HG03565 (cell line): ENCODE measurements around the gene KCNMA1.

Experiments
- ATAC-seq: cut with Tn5 transposase; IDR thresholded peaks from one replicate; pipeline ENCODE4 v1.9.1; 2021; ENCODE audit warnings: mild to moderate bottlenecking, moderate library complexity; ENCODE audit not compliant: unreplicated experiment

Gene KCNMA1

DNA sequence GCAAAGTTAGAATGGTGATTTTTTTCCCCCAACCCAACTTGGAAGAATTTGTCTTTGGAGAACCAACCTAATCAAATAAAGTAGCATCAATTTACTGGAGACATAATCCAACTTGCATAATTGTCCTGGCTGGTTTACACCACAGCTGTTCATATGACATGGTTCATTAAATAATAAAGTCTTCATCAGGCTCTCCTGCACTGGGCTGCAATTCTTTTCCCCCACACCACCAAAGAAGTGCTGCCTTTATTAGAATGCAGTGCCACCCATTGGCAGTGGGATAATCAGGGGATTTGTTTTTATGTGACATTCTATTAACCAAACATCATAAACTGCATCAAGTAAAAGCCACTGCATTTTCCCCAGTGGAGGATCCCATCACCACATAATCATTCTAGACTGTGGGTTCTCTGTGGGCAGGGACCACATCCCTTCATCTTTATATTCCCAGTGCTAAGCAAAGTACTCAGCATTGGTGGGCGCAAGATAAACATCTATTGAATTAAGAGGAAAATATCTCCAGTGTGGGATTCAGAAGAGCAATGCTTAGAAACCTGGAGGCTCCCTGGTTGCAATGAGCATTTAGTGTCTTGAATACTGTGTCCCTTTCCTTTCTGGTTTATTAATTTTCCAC lies 322.0 kb downstream of the KCNMA1 start:
- no peak for ATAC-seq

DNA sequence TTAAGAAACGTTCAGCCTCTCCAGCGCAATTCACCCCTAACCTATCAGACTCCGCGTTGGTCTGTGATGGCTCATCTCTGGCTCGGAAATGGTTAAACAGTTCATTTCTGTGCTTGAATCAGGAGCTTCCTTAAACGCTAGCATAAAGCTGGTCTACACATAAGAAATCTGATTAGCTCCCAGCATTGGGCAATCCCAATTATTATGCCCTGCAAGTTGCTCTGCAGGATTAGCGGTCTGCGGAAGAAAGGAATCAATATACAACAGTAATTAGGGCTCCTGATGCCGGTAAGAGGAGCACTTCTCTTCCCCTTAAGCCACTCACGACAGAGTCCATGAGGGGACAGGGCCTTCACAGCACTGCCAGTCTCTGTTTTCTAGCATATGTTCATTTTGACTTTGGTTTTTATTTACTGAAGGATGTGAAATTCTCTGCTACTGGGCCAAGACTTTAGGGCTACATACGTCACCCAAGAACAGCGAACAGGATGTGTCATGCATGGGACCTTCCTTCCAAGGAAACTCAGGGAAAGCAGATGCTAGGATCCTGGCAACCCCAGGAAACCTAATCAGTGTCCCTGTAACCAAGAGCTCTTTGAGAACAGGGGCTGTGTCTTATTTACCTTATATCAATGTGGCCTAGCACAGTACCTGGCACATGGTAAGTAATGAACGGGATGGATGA lies 324.4 kb downstream of the KCNMA1 start:
- ATAC-seq = no peak

DNA sequence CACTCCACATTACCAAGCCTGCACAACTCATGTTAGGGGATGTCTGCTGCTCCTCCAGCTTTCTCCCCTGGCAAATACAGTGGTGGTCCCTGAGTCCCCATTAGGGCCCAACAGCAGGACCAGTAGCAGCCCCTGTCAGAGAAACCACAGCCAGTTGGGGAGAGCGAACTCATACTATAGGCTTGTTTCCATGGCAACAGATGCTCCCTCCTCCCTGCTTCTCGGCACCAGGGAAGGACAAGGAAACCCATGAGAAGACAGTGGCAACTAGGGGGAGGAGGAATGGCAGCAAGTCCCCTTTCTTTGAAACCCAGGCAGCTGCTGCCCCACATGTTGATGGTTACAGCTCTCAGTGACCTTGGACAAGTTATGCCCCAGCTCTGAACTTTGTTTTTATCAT lies 326.4 kb downstream of the KCNMA1 start:
- ATAC-seq = no peak

DNA sequence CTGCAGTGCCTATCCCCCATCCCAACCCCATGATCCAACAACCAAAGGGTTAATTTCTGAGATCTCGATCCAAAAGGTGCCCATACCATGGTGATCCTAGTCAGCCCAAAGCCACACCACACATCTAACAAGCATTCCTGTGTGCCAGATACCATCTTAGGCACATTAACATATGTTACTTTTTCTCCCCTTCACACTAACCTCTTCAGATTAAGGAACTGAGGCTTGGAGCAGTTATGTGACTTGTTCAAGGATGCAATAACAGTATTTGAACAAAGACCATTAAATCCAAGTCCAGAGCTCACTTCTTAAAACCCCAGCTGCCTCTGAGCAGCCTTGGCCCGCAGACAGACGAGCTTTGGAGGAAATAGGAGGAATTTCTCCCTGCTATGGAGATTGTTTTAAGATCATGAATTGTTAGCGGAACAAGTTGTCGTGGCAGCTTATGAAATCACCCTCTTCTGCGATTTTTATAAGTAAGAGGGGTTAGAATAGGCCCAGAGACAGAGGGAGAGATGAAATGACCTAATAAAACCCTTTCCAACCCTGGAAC lies 327.2 kb downstream of the KCNMA1 start:
- no peak for ATAC-seq

DNA sequence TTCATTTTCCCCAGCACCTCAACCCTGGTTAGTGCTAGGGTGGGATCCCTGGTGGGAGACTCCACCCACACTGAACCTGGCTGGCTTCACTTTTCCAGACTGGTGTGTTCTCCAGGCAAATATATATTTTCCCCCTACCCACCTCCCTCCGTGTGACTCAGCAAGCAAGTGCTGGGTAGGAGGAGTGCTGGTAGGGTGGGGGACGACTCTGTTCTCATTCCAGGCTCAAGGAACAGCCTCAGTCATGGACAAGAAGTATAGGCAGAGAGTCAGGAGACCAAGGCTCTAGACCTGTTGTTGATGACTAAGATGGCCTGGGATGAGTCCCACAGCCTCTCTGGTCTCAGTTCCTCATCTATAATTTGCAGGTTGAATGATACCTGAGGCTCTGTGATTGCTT lies 328.1 kb downstream of the KCNMA1 start:
- ATAC-seq = no peak

DNA sequence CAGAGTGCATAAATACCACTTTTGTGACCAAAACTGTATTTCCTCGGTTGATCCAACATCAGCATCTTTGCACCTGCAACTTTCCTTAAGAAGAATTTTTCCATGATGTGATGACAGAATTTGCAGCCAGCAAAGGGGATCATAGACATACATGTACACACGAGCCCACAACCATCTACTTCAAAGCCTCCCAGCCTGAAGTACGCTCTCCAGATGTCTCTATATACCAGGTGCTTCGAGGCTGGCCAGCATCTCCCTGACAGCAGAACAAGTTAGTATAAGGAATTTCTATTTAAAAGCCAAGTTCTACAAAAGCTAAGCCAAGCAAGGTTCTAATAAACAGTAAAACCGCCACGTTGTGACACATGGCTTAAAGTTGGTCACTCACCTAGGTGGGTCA lies 328.5 kb downstream of the KCNMA1 start:
- no peak for ATAC-seq

DNA sequence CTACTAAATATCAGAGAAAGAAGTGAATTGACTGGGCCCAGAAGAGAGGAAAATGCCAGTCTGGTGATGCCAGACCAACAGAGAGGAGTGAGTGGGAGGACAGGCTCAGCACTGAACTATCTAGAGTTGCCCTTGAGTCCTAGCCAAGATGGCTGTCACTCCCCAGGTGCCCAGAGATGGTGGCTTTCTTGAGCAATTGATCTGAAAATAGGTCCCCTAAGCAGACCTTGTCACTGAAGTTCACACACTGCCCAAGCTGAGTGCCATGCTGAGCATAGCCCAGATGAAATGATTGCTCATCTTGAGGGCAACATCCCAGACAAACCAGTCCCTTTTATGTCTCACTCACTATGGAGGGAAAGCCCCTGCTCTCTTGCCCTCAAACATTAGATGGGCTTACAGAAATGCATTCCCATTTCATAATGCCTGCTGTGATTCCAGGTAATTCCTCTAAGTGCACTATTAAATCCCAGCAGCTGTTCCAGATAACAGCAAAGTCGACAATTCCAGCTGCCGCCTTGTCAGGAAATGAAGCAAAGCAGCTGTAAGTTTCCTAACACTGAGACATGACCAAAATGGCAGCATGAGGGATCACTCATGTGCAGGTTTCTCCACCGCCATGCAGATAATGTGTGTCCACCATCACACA lies 329.4 kb downstream of the KCNMA1 start:
- no peak for ATAC-seq

DNA sequence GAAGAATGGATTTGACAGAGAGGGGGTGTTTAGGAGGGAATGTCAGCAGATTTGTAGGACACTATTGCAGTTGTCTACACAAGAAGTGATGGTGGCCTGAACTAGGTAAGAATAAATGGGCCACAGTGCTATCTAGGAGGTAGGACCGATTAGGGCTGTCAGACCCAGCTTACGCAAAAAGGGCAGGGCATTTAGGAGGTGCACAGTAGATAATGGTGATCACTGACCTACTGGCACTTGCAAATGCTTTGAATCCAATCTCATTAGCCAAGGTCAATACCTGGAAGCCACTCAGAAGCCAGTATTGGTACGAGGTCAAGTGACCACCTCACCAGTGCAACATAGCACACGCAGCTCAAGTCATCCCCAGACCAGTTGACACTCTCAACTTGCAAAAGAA lies 330.9 kb downstream of the KCNMA1 start:
- no peak for ATAC-seq

DNA sequence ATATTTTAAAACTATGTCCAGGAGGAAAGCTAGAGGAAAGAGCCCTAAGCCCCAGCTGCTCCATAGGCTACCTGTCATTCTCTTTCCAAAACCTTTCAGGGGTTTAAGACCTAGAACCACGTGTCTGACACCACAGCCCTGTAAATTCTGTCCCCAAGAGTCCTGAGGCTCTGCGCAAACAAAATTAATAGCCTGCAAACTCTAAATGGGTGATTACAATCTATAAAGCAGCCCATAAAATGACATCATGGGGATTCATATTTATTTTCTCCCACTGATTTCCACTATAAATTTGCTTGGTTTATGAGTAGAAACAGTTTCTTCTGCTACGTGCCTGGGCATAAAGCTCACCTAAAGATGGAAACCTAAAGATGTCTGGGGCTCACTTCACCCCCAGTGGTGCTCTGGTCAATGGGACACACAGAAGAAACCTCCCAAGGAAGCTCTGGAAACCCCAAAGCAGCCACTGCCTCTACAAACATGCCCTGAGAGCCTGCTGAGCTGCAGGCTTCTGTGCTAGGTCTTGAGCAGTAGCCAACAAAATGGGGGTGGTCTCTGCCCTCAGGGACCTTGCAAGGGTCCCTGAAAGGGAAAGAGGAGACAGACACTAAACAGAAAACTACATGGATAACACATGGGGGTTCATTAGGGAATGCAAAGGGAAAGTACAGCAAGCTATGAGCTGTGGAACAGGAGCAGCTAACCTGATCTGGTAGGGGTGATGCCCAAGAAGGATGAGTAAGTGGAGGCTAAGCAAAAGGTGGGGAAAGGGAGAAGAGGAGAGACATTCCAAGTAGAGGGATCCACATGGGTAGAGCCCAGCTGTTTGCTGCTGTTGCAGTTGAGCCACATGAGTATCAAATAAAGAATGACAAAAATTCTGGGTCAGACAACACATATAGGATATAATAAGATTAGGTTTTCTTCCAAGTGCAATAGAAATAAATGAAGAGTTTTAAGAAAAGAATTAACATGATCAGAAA lies 331.7 kb downstream of the KCNMA1 start:
- no peak for ATAC-seq

DNA sequence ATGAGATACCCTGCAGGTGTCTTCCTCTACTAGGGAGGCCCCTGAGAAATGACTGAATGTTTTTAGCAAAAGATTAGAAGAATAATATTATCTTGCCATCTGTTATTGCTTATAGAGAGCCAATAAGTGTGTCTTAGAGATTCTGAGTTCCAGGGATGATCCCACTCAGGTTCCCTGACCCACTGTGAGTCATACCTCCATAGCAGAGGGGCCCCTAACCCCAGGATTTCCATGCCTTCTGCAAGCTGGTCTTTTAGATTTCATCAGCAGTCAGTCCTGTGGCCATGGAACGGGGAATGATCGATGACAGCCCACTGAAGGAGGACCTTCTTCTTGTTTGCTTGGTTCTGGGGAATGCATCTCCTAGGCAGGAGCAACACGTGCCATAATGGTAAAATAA lies 333.4 kb downstream of the KCNMA1 start:
- ATAC-seq = no peak

DNA sequence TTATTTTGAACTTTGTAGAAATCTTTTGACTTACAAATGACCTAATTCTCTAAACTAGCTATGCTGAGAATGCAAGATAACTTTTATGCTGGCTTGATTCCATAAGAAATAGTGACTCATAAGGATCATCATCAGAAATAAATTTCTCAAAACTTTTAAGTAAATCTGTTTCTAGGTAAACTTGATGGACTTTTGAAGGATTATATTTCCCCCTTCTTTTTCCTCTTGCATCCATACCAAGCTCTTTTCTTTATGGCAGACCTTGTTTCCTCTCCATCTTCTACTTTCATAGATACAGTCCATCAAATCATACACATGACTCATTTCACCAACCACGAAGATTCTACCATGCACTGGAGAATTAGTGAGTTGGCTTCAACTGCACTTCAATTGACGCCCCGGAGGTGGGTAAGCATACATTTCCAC lies 336.3 kb downstream of the KCNMA1 start:
- no peak for ATAC-seq

DNA sequence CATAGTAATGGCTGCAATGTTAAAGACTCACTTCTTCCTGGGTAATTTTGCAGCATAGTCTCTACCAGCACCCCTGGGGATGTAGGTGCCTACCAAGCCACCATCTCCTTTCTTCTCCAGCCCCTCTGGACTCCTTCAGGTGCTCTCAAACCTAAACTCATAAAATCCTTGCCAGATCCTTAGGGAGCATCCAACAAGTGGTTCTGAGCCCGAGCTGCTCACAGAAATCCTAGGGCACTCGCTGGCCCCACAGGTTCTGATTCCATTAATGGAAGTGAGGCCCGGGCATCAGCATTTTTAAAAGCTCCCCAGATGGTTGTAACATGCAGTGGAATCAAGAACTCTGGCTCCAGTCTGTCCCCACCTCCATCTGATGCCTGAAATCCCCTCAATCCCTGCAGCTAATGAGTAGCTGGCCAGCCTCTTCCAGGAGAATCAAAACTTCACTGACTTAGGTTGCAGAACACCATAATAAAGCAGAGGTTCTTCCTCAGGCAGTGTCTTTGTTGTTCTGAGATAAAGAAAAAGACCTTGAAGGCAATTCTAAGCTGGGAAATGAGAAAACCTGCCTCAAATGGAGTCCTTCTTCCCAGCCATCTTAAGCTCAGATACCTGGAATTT lies 336.8 kb downstream of the KCNMA1 start:
- ATAC-seq = no peak

DNA sequence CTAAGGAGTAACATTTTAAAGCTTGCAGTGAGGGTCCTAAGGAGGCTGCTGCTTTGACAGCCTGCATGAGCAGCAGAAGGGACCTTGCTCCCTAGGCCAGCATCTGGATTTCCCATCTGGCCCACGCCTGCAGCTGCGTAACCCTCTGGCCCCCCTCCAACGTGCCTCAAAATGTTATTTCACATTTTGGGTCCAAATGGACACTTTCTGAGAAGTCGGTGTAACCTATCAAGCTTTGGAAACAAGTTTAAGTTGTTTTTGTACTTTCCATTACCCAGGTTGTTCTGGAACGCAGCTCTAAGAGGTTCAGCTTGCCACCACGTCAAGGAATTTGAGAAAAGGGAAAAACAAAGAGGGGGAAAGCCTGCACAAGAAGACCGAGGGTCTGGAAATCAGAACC lies 338.3 kb downstream of the KCNMA1 start:
- no peak for ATAC-seq

DNA sequence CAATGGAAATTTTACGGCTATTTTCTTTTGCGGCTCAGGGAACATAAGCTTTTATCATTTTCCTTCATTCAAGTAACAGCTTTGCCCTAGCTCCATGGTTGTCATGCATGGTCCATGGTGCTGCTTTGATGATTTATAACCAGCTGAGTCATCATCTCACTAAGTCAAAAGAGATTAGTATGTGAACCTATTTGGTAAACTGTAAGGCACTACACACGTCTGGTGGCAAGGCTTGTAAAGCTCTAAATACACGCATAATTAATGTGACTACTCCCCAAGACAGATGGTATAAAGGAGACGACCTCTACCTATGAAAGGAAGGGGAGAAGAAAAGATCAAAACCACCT lies 340.2 kb downstream of the KCNMA1 start:
- no peak for ATAC-seq

DNA sequence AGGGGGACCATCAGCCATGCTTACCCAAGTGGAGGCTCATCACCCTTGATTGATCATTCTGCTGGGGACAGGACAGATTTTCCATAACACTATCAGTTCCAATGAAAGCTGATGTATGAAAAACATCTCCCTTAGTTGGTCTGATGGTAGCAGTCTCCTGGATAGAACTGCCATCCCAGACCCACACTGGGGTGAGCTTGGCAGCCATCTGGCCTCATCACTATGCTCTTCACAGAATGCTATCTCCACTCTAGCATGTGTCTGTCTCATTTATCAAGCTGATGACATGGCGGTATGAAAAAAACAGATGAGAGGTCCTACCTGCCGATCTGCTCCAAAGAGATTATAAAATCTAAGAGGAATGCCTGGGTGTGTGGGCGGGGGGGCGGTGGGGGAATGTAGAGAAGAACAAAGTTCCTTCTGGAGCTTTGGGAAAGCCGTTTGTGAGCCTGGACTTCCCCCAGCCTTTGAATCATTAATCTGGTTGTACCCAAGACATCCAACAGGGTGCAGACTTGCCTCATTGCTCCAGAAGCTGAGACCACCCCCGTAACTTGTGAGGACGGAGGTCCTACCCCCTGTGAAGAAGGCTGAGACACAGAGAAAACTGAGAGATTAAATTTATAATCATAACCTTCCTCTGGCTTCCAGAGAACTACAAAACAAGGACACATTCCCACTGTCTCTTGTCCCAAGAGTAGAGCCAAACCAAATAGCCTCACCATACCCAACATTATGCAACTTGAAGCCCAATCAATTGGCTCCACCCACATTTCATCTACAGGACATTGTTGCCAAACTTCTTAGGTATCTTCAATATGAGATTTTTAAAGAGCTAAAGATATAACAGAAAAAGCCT lies 340.8 kb downstream of the KCNMA1 start:
- ATAC-seq = no peak

DNA sequence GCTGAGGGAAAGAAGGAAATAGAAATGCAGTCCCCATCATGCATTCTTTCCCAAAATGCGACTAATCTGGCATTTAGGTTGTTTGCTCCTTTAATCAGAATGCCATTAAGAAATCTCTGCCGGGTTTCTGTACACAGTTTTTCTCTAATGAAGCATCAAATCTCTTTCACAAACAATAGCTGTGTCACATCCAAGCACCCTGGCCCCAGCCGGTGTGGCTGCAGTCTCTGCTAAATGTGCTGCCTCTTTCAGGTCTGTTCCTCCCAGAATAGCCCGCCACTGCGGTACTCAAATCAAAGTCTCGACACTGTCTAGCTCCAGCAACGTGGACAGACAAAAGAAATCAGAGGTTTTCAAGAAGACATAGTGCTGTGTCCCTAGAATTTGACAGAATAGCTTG lies 343.8 kb downstream of the KCNMA1 start:
- ATAC-seq = no peak

DNA sequence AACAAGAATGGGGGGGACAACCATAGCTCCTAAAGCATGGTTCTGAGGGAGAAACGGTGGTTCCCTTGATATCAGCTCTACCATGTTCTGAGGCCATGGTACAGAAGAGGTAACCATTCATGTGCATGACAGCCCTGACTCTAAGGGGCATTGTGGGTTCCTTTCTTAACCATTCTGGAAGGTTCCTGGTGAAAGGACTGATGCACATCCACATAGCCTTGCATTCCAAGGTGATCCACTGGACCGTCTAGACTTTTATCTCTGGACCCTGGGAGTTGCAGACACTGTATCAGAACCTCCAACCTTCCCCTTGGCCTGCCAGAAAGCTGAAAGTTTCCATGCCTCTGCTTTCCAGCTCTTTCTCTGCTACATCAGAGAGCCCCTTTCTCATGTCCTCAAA lies 344.3 kb downstream of the KCNMA1 start:
- ATAC-seq = no peak

DNA sequence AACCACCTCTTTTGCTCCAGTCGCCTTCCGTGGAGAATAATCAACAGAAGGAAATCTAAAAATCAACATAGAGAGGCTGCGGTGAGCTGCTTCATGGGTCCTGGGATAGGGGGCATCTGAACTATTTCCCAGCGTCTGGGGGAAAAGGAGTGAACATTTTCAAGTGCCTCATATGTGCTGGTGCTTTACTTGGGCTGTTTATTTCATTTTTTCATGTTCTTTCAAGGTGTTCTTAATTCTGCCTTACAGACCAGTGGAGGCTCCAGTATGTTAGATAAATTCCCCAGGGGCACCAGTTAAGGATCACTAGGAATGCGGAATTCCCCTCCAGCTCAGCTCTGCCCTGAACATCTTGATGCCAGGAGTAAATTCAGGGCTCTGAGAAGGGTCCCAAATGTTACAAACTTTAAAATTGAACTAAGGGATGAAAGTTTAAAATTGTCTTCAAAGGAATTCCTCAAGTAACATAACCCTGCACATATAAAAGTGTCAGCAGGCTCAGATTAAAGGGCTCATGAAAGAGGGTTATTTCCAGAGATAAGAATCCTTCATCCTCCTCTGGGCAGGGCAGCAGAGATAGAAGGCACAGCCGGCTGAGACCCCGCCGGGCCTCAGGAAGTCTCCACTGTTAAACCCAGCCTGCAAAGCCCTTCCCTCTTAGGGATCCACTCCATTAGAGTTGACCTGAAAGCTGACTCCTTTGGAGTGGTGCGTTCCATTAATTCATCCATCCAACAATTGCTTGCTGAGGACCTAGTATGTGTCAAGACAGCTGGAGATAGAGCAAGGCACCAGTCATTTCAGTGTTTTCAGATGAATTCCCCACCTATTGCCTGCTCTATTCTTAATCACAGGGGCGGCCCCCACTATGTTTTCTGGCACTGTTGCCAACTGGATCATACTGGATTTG lies 345.8 kb downstream of the KCNMA1 start:
- ATAC-seq = no peak
